WTC11 (cell line): ENCODE results near the gene PAPSS1. TPM values are rescaled to one million over a fixed set of nuclear protein-coding genes. Genes with fewer than 3 reads are reported as not detected.

Experiments used
- ATAC-seq: fragments of 200-7000 bp; cut with Tn5 transposase; 2 replicates; pipeline ENCODE4 v1.10.0; 2021; ENCODE audit warnings: mild to moderate bottlenecking, moderate library complexity
- Bru-seq: library from RNA; stranded (reverse); fragments of 400-500 nt; gene quantifications from one replicate; lab custom pipeline; 2021; lab: Mats Ljungman, UMichigan
- CTCF ChIA-PET: fragments of 300-600 bp; sonication (Branson Sonifier 250); formaldehyde crosslinking; loops from one replicate; lab custom pipeline; 2021; ENCODE audit warnings: antibody characterized with exemption; lab: Charles Lee
- POLR2A ChIA-PET: fragments of 350-600 bp; sonication (Branson Sonifier 250); formaldehyde crosslinking; loops from one replicate; lab custom pipeline; 2021; ENCODE audit warnings: antibody characterized with exemption; lab: Charles Lee
- DNase-seq: peaks from one replicate; pipeline ENCODE4 v3.0.0; 2021; ENCODE audit warnings: low spot score
- H3K27ac Mint-ChIP-seq: 2 replicates; pipeline ENCODE4 v1.8.0; 2021; ENCODE audit warnings: mixed read lengths
- H3K27me3 Mint-ChIP-seq: 2 replicates; pipeline ENCODE4 v1.8.0; 2021; ENCODE audit warnings: low read depth, mild to moderate bottlenecking, moderate library complexity, mixed read lengths
- H3K36me3 Mint-ChIP-seq: 2 replicates; pipeline ENCODE4 v1.8.0; 2021; ENCODE audit warnings: mixed read lengths
- H3K4me1 Mint-ChIP-seq: 2 replicates; pipeline ENCODE4 v1.8.0; 2022; ENCODE audit warnings: mixed read lengths
- H3K4me3 Mint-ChIP-seq: 2 replicates; pipeline ENCODE4 v1.8.0; 2021; ENCODE audit warnings: mild to moderate bottlenecking, moderate library complexity, mixed read lengths
- H3K9me3 Mint-ChIP-seq: 2 replicates; pipeline ENCODE4 v1.8.0; 2021; ENCODE audit warnings: mixed read lengths
- CREM ChIP-seq: sonication (generic); formaldehyde crosslinking; IDR thresholded peaks from 2 replicates; pipeline ENCODE4 v1.8.1; 2022; ENCODE audit warnings: mild to moderate bottlenecking, missing genetic modification reagents, moderate library complexity
- ESRRA ChIP-seq: sonication (generic); formaldehyde crosslinking; IDR thresholded peaks from 2 replicates; pipeline ENCODE4 v1.8.1; 2022; ENCODE audit warnings: mild to moderate bottlenecking, missing genetic modification reagents, borderline replicate concordance
- FOXK1 ChIP-seq: sonication (generic); formaldehyde crosslinking; IDR thresholded peaks from 2 replicates; pipeline ENCODE4 v1.8.0; 2022; ENCODE audit warnings: mild to moderate bottlenecking, moderate library complexity, missing genetic modification reagents
- FOXP4 ChIP-seq: sonication (generic); formaldehyde crosslinking; IDR thresholded peaks from 2 replicates; pipeline ENCODE4 v1.8.0; 2022; ENCODE audit warnings: mild to moderate bottlenecking, missing genetic modification reagents
- GABPB1 ChIP-seq: sonication (generic); formaldehyde crosslinking; IDR thresholded peaks from 2 replicates; pipeline ENCODE4 v1.8.1; 2023; ENCODE audit warnings: mild to moderate bottlenecking, missing genetic modification reagents
- HMGXB4 ChIP-seq: sonication (generic); formaldehyde crosslinking; IDR thresholded peaks from 2 replicates; pipeline ENCODE4 v1.8.1; 2023; ENCODE audit warnings: mild to moderate bottlenecking, moderate library complexity, missing genetic modification reagents
- KAT7 ChIP-seq: sonication (generic); formaldehyde crosslinking; IDR thresholded peaks from 2 replicates; pipeline ENCODE4 v1.8.1; 2023; ENCODE audit warnings: missing genetic modification reagents, mild to moderate bottlenecking, borderline replicate concordance
- NR1H2 ChIP-seq: sonication (generic); formaldehyde crosslinking; IDR thresholded peaks from 2 replicates; pipeline ENCODE4 v1.9.0; 2021; ENCODE audit warnings: mild to moderate bottlenecking, moderate library complexity, missing genetic modification reagents
- NR2C2 ChIP-seq: sonication (generic); formaldehyde crosslinking; IDR thresholded peaks from 2 replicates; pipeline ENCODE4 v1.8.0; 2022; ENCODE audit warnings: mild to moderate bottlenecking, missing genetic modification reagents
- SMAD3 ChIP-seq: sonication (generic); formaldehyde crosslinking; IDR thresholded peaks from 2 replicates; pipeline ENCODE4 v1.8.0; 2022; ENCODE audit warnings: missing genetic modification reagents, mild to moderate bottlenecking, borderline replicate concordance
- SP1 ChIP-seq: sonication (generic); formaldehyde crosslinking; conservative IDR thresholded peaks from 2 replicates; pipeline ENCODE4 v1.8.1; 2022; ENCODE audit warnings: missing genetic modification reagents
- TEAD1 ChIP-seq: sonication (generic); formaldehyde crosslinking; IDR thresholded peaks from 2 replicates; pipeline ENCODE4 v1.8.0; 2022; ENCODE audit warnings: mild to moderate bottlenecking, missing genetic modification reagents
- ZBTB21 ChIP-seq: sonication (generic); formaldehyde crosslinking; IDR thresholded peaks from 2 replicates; pipeline ENCODE4 v1.8.1; 2023; ENCODE audit warnings: mild to moderate bottlenecking, missing genetic modification reagents, borderline replicate concordance
- ZNF232 ChIP-seq: sonication (generic); formaldehyde crosslinking; IDR thresholded peaks from 2 replicates; pipeline ENCODE4 v1.8.0; 2022; ENCODE audit warnings: mild to moderate bottlenecking, missing genetic modification reagents
- long read RNA-seq, 3 experiments: library from RNA in 1 of 3; library from capped mRNA in 1 of 3; library from polyadenylated mRNA in 1 of 3; unstranded in 2 of 3; stranded (forward) in 1 of 3; transcript quantifications; one replicate each; pipeline ENCODE4 v2.0.0, GENCODE V29; 2021
- total RNA-seq: library from RNA; stranded (reverse); gene quantifications from 3 replicates; pipeline ENCODE4 v1.2.3, GENCODE V29; 2021
- TF ChIP-seq, protein P1 (sequence below): sonication (generic); formaldehyde crosslinking; IDR thresholded peaks from 2 replicates; pipeline ENCODE4 v1.8.0; 2023; ENCODE audit warnings: missing genetic modification reagents, mild to moderate bottlenecking, borderline replicate concordance
- TF ChIP-seq, protein P2 (sequence below): sonication (generic); formaldehyde crosslinking; IDR thresholded peaks from 2 replicates; pipeline ENCODE4 v1.8.1; 2023; ENCODE audit warnings: mild to moderate bottlenecking, missing genetic modification reagents, moderate library complexity
- TF ChIP-seq, protein P3 (sequence below): sonication (generic); formaldehyde crosslinking; IDR thresholded peaks from 2 replicates; pipeline ENCODE4 v1.8.1; 2023; ENCODE audit warnings: mild to moderate bottlenecking, missing genetic modification reagents
- TF ChIP-seq, protein P4 (sequence below): sonication (generic); formaldehyde crosslinking; IDR thresholded peaks from 2 replicates; pipeline ENCODE4 v1.8.1; 2022; ENCODE audit warnings: mild to moderate bottlenecking, missing genetic modification reagents, moderate library complexity, borderline replicate concordance
- TF ChIP-seq, protein P5 (sequence below): sonication (generic); formaldehyde crosslinking; IDR thresholded peaks from 2 replicates; pipeline ENCODE4 v1.8.1; 2022; ENCODE audit warnings: low read depth, mild to moderate bottlenecking, moderate library complexity, missing genetic modification reagents, borderline replicate concordance

PAPSS1 gene
- total RNA-seq (62.9 to 78.1 TPM (median 74.4 TPM) in 3 replicates), Bru-seq, nascent RNA (percentile 81 among the genes with signal in this experiment)
- long read RNA-seq, experiment 1, transcript PAPSS1-201 (12 exons, 2,731 nt): major isoform, 227 of 274 reads
- long read RNA-seq, experiment 1, partial matches to known transcripts: 20 of 274 reads
- long read RNA-seq, experiment 1, other reads (novel, unspliced or antisense): 27 of 274 reads
- long read RNA-seq, experiment 2, transcript PAPSS1-201 (12 exons, 2,731 nt): major isoform, 74 of 138 reads
- long read RNA-seq, experiment 2, partial matches to known transcripts: 45 of 138 reads
- long read RNA-seq, experiment 2, other reads (novel, unspliced or antisense): 19 of 138 reads
- long read RNA-seq, experiment 3, transcript PAPSS1-201 (12 exons, 2,731 nt): major isoform, 100 of 135 reads
- long read RNA-seq, experiment 3, partial matches to known transcripts: 19 of 135 reads
- long read RNA-seq, experiment 3, other reads (novel, unspliced or antisense): 16 of 135 reads

DNA sequence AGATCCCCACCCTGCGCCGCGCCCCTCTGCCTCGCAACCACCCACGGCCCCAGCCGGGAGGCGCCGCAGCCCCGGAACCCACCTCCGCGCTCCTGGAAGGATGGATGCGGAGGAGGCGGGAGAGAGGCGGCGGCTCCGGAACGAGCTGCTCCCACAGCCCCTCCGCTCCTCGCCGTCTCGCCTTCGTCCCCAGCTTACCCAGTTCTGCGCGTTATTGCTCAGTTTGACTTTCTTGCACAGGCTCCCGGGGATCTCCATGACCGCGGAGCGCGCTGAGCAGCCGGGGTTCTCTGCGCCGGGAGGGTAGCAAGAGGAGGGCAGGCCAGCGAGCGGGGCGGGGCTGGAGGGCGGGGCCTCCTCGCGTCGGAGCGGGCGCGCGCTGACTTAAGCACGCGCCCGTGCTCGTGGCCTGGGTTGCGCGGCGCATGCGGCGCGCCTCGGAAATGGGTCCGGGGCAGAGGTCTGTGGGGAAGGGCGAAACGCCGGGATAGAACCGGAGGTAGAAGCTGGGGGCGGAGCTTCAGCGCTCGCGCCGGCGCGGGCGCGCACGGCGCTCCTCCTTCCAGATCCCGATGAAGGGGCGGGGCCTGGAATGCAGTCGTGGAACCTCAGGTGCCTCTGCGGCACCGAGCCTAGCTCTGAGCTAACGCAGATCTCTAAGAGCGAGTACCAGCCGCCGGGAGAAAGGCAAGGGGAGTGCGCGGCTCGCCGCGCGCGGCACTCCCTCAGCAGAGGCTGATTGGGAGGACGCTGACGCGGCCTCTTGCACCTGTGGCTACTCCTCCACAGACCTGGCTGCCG is at the start of gene PAPSS1:
PAPSS1 (minus strand) TSS at position 313 of the 801 bp plus-strand sequence; CDS start at position 258, 55 bp downstream.
- Mint-ChIP-seq H3K27me3 (peaks cover 3% of the 10 kb centered on the region; the same call in 1 of the 2 replicates), H3K9me3 (peaks cover 4% of the 10 kb centered on the region; the same call in 1 of the 2 replicates), H3K27ac (peak within 1 kb of the TSS; percentile 97), H3K36me3 (peaks cover 2% of the 10 kb centered on the region; the same call in 1 of the 2 replicates), H3K4me3 (peak within 1 kb of the TSS; percentile 95), H3K4me1 (peaks cover 45% of the 10 kb centered on the region)
- DNase-seq (peak; percentile 98), ATAC-seq (peak; percentile 92)
- ChIA-PET POLR2A (interaction anchor here (0.5 to 1.1 kb wide), 7 partner anchors 10 to 289 kb away, joined by 3 to 4 read pairs (median 3); partner anchors contain the start of gene HADH), CTCF (interaction anchor here (0.6 to 2.1 kb wide), 4 partner anchors 11 to 87 kb away, joined by 3 to 19 read pairs (median 6); no protein-coding TSS in a partner anchor)
- TF ChIP-seq SMAD3 (peak; percentile 24; the same call in 1 of the 2 replicates), CREM (0 out of 2 replicates have a peak, but pooled peaks have one; percentile 28), NR2C2 (CRISPR knock-in tag) (peak; percentile 59; the same call in 1 of the 2 replicates), KAT7 (CRISPR knock-in tag) (peak; percentile 88), GABPB1 (CRISPR knock-in tag) (peak; percentile 13), ESRRA (CRISPR knock-in tag) (peak; percentile 72; the same call in 1 of the 2 replicates), FOXP4 (CRISPR knock-in tag) (no peak), HMGXB4 (CRISPR knock-in tag) (peak; percentile 82; the same call in 1 of the 2 replicates), ZNF232 (CRISPR knock-in tag) (0 out of 2 replicates have a peak, but pooled peaks have one; percentile 24), ZBTB21 (CRISPR knock-in tag) (no peak), SP1 (peak; percentile 85), FOXK1 (peak; percentile 36; the same call in 1 of the 2 replicates), TEAD1 (peak; percentile 18; the same call in 1 of the 2 replicates), NR1H2 (CRISPR knock-in tag) (no peak)
- TF ChIP-seq, protein P1, sequence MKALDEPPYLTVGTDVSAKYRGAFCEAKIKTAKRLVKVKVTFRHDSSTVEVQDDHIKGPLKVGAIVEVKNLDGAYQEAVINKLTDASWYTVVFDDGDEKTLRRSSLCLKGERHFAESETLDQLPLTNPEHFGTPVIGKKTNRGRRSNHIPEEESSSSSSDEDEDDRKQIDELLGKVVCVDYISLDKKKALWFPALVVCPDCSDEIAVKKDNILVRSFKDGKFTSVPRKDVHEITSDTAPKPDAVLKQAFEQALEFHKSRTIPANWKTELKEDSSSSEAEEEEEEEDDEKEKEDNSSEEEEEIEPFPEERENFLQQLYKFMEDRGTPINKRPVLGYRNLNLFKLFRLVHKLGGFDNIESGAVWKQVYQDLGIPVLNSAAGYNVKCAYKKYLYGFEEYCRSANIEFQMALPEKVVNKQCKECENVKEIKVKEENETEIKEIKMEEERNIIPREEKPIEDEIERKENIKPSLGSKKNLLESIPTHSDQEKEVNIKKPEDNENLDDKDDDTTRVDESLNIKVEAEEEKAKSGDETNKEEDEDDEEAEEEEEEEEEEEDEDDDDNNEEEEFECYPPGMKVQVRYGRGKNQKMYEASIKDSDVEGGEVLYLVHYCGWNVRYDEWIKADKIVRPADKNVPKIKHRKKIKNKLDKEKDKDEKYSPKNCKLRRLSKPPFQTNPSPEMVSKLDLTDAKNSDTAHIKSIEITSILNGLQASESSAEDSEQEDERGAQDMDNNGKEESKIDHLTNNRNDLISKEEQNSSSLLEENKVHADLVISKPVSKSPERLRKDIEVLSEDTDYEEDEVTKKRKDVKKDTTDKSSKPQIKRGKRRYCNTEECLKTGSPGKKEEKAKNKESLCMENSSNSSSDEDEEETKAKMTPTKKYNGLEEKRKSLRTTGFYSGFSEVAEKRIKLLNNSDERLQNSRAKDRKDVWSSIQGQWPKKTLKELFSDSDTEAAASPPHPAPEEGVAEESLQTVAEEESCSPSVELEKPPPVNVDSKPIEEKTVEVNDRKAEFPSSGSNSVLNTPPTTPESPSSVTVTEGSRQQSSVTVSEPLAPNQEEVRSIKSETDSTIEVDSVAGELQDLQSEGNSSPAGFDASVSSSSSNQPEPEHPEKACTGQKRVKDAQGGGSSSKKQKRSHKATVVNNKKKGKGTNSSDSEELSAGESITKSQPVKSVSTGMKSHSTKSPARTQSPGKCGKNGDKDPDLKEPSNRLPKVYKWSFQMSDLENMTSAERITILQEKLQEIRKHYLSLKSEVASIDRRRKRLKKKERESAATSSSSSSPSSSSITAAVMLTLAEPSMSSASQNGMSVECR (CRISPR knock-in tag): 0 out of 2 replicates have a peak, but pooled peaks have one; percentile 46
- TF ChIP-seq, protein P2, sequence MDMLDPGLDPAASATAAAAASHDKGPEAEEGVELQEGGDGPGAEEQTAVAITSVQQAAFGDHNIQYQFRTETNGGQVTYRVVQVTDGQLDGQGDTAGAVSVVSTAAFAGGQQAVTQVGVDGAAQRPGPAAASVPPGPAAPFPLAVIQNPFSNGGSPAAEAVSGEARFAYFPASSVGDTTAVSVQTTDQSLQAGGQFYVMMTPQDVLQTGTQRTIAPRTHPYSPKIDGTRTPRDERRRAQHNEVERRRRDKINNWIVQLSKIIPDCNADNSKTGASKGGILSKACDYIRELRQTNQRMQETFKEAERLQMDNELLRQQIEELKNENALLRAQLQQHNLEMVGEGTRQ: no peak
- TF ChIP-seq, protein P3, sequence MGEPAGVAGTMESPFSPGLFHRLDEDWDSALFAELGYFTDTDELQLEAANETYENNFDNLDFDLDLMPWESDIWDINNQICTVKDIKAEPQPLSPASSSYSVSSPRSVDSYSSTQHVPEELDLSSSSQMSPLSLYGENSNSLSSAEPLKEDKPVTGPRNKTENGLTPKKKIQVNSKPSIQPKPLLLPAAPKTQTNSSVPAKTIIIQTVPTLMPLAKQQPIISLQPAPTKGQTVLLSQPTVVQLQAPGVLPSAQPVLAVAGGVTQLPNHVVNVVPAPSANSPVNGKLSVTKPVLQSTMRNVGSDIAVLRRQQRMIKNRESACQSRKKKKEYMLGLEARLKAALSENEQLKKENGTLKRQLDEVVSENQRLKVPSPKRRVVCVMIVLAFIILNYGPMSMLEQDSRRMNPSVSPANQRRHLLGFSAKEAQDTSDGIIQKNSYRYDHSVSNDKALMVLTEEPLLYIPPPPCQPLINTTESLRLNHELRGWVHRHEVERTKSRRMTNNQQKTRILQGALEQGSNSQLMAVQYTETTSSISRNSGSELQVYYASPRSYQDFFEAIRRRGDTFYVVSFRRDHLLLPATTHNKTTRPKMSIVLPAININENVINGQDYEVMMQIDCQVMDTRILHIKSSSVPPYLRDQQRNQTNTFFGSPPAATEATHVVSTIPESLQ: no peak
- TF ChIP-seq, protein P4, sequence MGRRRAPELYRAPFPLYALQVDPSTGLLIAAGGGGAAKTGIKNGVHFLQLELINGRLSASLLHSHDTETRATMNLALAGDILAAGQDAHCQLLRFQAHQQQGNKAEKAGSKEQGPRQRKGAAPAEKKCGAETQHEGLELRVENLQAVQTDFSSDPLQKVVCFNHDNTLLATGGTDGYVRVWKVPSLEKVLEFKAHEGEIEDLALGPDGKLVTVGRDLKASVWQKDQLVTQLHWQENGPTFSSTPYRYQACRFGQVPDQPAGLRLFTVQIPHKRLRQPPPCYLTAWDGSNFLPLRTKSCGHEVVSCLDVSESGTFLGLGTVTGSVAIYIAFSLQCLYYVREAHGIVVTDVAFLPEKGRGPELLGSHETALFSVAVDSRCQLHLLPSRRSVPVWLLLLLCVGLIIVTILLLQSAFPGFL (CRISPR knock-in tag): 0 out of 2 replicates have a peak, but pooled peaks have one; percentile 35
- TF ChIP-seq, protein P5, sequence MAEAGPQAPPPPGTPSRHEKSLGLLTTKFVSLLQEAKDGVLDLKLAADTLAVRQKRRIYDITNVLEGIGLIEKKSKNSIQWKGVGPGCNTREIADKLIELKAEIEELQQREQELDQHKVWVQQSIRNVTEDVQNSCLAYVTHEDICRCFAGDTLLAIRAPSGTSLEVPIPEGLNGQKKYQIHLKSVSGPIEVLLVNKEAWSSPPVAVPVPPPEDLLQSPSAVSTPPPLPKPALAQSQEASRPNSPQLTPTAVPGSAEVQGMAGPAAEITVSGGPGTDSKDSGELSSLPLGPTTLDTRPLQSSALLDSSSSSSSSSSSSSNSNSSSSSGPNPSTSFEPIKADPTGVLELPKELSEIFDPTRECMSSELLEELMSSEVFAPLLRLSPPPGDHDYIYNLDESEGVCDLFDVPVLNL (CRISPR knock-in tag): no peak
